A673 (cell line): Measurements from ENCODE around the gene GPX3. TPM values are rescaled to one million over a fixed set of nuclear protein-coding genes. Genes with fewer than 3 reads are reported as not detected.
A peak's percentile ranks its signal among the peaks of the same experiment; 100 is the strongest.

Source experiments
- BruUV-seq: library from RNA; stranded (reverse); fragments of 400-500 nt; replicated peaks from 2 replicates; lab custom pipeline; 2021; lab: Mats Ljungman, UMichigan
- CTCF ChIA-PET: fragments of 300-600 bp; sonication (Branson Sonifier 250); formaldehyde crosslinking; loops from one replicate; lab custom pipeline; 2022; ENCODE audit warnings: antibody characterized with exemption; lab: Charles Lee
- POLR2A ChIA-PET: fragments of 300-600 bp; sonication (Branson Sonifier 250); formaldehyde crosslinking; loops from one replicate; lab custom pipeline; 2022; ENCODE audit warnings: antibody characterized with exemption; ENCODE audit not compliant: low non-redundant PET; lab: Charles Lee
- DNase-seq: peaks from one replicate; pipeline ENCODE4 v3.0.0-alpha.2; 2015; ENCODE audit warnings: low spot score
- H3K27ac ChIP-seq: fragments of 200-600 bp; sonication (generic); 2 replicates; pipeline ENCODE4 v1.5.1; 2016; ENCODE audit warnings: mixed run types, low read depth, mild to moderate bottlenecking, mixed read lengths, antibody characterized with exemption, low read length; ENCODE audit not compliant: poor library complexity, severe bottlenecking
- H3K27me3 ChIP-seq: fragments of 200-600 bp; sonication (generic); replicated peaks from 2 replicates; pipeline ENCODE4 v1.6.1; 2017; ENCODE audit warnings: mixed run types, low read depth, mild to moderate bottlenecking, mixed read lengths, antibody characterized with exemption, low read length; ENCODE audit not compliant: insufficient read depth, poor library complexity
- H3K36me3 ChIP-seq: fragments of 200-600 bp; sonication (generic); 2 replicates; pipeline ENCODE4 v1.6.1; 2016; ENCODE audit warnings: mixed run types, mild to moderate bottlenecking, mixed read lengths, antibody characterized with exemption, low read length; ENCODE audit not compliant: insufficient read depth, poor library complexity, severe bottlenecking
- H3K4me1 ChIP-seq: fragments of 200-600 bp; sonication (generic); 2 replicates; pipeline ENCODE4 v1.6.1; 2017; ENCODE audit warnings: mixed run types, mild to moderate bottlenecking, mixed read lengths, antibody characterized with exemption, low read length; ENCODE audit not compliant: insufficient read depth, poor library complexity, severe bottlenecking
- H3K4me3 ChIP-seq: fragments of 200-600 bp; sonication (generic); 2 replicates; pipeline ENCODE4 v1.5.1; 2016; ENCODE audit warnings: low read depth, mixed run types, mild to moderate bottlenecking, mixed read lengths, low read length; ENCODE audit not compliant: poor library complexity, severe bottlenecking
- H3K9me3 ChIP-seq: fragments of 200-600 bp; sonication (generic); 2 replicates; pipeline ENCODE4 v1.6.1; 2016; ENCODE audit warnings: mixed run types, low read depth, mild to moderate bottlenecking, mixed read lengths, antibody characterized with exemption, low read length; ENCODE audit not compliant: poor library complexity, severe bottlenecking
- EZH2 ChIP-seq: fragments of 200-600 bp; sonication (generic); IDR thresholded peaks from 2 replicates; pipeline ENCODE4 v1.6.1; 2017; ENCODE audit warnings: borderline replicate concordance, low read depth, mild to moderate bottlenecking, mixed read lengths, antibody characterized with exemption, low read length; ENCODE audit not compliant: poor library complexity, severe bottlenecking
- intact Hi-C: fragments of 100-400 bp; cut with micrococcal nuclease; formaldehyde crosslinking; loops from one replicate; pipeline ENCODE4 v1.10.0; 2022; ENCODE audit not compliant: unreplicated experiment
- total RNA-seq: library from RNA; stranded (reverse); gene quantifications from 2 replicates; pipeline ENCODE4 v1.2.3, GENCODE V29; 2021
- TF ChIP-seq, protein P1 (sequence below): fragments of 300-800, 200-600 bp; sonication (generic); conservative IDR thresholded peaks from 2 replicates; pipeline ENCODE4 v1.5.1; 2017; ENCODE audit warnings: low read depth, mild to moderate bottlenecking, antibody characterized with exemption, low read length, moderate library complexity, mixed read lengths

The GPX3 gene
- total RNA-seq, 1 experiment from 2014 or later, result 0.19 TPM

DNA sequence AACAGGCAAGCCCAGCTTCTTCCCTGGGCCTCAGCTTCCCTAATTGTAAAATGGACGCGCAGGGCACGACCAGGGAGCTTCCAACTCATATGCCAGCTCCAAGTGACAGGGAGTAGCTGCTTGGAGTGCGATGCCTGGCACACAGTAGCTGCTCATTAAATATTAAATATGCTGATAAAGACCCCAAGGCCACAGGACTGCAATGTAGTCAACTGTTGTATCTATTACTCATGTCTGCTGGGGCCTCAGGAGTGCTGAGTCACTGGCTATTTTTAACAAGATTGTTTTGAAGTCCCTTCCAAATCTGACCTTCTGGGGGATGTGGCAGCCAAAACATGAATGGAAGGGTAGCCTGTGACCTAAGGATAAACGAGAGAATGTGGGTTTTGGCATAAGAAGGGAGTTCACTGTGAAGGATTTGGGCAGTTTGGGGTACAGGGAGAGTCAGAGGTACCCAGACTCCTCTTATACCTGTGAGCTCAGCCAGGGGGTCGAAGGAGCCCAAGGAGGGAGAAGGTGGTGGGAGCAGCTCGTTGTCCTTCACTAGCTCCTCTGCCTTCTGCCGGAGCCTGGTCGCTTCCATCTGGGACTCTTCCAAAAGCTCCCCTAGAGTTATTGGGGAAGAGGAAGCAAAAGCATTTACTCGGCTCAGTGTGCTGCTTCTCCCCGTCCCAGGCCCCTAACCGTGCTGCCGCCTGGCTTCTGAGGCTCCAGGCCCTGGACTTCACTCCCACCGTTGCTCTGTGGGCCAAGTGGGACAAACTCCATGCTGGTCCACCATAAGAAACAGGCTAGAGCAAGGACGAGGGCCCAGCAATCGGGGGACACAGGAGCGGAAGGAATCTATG, 43.0 kb downstream of the GPX3 start:
- no peak for DNase-seq
- no peak overlapping the region for H3K4me3 ChIP-seq
- CTCF ChIA-PET, result no interaction called here
- H3K36me3 ChIP-seq, result no peaks in the 10 kb centered on the region
- POLR2A ChIA-PET, result no interaction called here
- no peaks in the 10 kb centered on the region for H3K9me3 ChIP-seq
- no peaks in the 10 kb centered on the region for H3K27me3 ChIP-seq
- TF ChIP-seq, protein P1, sequence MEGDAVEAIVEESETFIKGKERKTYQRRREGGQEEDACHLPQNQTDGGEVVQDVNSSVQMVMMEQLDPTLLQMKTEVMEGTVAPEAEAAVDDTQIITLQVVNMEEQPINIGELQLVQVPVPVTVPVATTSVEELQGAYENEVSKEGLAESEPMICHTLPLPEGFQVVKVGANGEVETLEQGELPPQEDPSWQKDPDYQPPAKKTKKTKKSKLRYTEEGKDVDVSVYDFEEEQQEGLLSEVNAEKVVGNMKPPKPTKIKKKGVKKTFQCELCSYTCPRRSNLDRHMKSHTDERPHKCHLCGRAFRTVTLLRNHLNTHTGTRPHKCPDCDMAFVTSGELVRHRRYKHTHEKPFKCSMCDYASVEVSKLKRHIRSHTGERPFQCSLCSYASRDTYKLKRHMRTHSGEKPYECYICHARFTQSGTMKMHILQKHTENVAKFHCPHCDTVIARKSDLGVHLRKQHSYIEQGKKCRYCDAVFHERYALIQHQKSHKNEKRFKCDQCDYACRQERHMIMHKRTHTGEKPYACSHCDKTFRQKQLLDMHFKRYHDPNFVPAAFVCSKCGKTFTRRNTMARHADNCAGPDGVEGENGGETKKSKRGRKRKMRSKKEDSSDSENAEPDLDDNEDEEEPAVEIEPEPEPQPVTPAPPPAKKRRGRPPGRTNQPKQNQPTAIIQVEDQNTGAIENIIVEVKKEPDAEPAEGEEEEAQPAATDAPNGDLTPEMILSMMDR, result no peak
- TF ChIP-seq EZH2, result no peak
- no peaks in the 10 kb centered on the region for H3K4me1 ChIP-seq
- intact Hi-C loops, result no loop called here
- BruUV-seq, result no TSS peak
- peak overlapping the region; percentile 40 for H3K27ac ChIP-seq

DNA sequence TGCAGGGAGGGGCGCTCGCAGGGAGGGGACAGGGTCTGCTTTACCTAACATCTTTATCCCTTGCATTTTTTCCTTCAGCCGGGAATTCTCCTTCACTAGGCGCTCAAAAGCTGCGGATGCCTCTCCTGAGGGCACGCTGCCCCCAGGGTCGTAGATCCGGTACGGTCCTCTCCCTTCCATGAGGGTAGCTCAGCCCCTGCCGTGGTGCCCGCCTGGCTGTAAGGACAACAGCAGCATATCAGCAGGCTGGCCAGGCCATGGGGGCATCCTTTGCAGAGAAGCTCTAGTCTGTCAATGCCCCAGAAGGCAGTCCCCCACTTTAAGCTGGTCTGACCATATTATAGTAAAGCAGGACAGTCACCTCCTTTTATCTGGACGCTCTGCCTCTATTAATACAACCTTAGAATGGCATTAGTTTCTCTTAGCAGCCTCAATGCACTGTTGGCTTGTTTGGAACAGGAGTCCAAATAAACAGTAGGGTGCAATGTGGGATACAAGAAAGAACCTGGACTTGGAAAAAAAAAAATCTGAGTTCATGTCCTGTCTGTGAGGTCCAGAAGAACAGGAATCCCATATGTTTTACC, 44.6 kb downstream of the GPX3 start:
- intact Hi-C loops, result no loop called here
- no peak for DNase-seq
- Histone ChIP-seq H3K27me3 (no peaks in the 10 kb centered on the region), H3K4me1 (no peaks in the 10 kb centered on the region), H3K4me3 (no peak overlapping the region), H3K36me3 (no peaks in the 10 kb centered on the region), H3K27ac (no peak overlapping the region), H3K9me3 (no peaks in the 10 kb centered on the region)
- no peak for TF ChIP-seq EZH2
- TF ChIP-seq, protein P1, result no peak
- ChIA-PET POLR2A (interaction anchor here (0.6 kb wide), 1 partner anchor 373 kb away, joined by 3 read pairs; no protein-coding TSS in a partner anchor), CTCF (no interaction called here)
- no TSS peak for BruUV-seq

DNA sequence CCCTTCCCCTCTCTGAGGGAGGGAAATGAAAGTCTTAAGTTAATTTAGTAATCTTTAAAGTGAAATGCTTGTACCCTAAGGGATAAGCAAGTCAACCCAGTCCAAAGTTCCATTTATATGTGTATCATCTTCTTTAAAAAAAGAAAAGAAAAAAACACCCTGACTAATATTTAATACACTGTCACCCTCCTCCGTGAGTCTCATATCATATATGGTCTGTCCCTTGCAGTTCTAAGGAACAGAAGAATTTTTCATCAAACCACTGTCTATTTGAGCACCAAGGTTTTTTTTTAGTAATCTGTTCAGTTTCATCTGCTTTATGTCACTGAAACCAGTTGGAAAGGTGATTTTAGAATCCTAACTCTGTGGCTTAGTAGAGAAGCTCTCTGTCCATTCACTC, 45.2 kb downstream of the GPX3 start:
- ChIA-PET POLR2A (interaction anchor here (0.6 kb wide), 1 partner anchor 372 kb away, joined by 3 read pairs; no protein-coding TSS in a partner anchor), CTCF (no interaction called here)
- no peak overlapping the region for H3K27ac ChIP-seq
- intact Hi-C loops, result no loop called here
- BruUV-seq, result no TSS peak
- H3K36me3 ChIP-seq, result no peaks in the 10 kb centered on the region
- TF ChIP-seq, protein P1, result no peak
- no peak for TF ChIP-seq EZH2
- no peak for DNase-seq
- H3K27me3 ChIP-seq, result no peaks in the 10 kb centered on the region
- no peaks in the 10 kb centered on the region for H3K4me1 ChIP-seq
- H3K9me3 ChIP-seq, result no peaks in the 10 kb centered on the region
- no peak overlapping the region for H3K4me3 ChIP-seq
